Stimulated activated CD4-positive, alpha-beta T cell treated with anti-CD3 and anti-CD28 coated beads, Interleukin-1b, Interleukin-23, amount 100 ng/mL, for 24 hours (primary cell): ENCODE data around the gene WWC1.
"Not testable (repeated sequence)": the region's sequence is repeated elsewhere in the genome, so short reads cannot be mapped to it uniquely, and the experiment has no call there.

ENCODE experiments used
- DNase-seq, 4 experiments: peaks; one replicate each; pipeline ENCODE4 v3.0.0-alpha.2; 2020; ENCODE audit warnings: low read depth in 4 of 4, low spot score in 1 of 4

Gene WWC1

GRCh38 chr5:168332042-168332441 is 40.6 kb downstream of the WWC1 start:
- no peak for DNase-seq

GRCh38 chr5:168334280-168334679 is 42.8 kb downstream of the WWC1 start:
- DNase-seq = no peak

- no peak for DNase-seq
Observed at GRCh38 chr5:168334695-168335094, 43.2 kb downstream of the WWC1 start.

GRCh38 chr5:168337361-168337760 is 45.9 kb downstream of the WWC1 start:
- DNase-seq = no peak

- no peak for DNase-seq
Observed at GRCh38 chr5:168339109-168339771, 47.8 kb downstream of the WWC1 start.

GRCh38 chr5:168339772-168340140 is 48.3 kb downstream of the WWC1 start:
- not testable (repeated sequence) for DNase-seq

GRCh38 chr5:168340487-168340886 is 49.0 kb downstream of the WWC1 start:
- DNase-seq = no peak

GRCh38 chr5:168341178-168341577 is 49.7 kb downstream of the WWC1 start:
- DNase-seq = no peak

- no peak for DNase-seq
Observed at GRCh38 chr5:168342151-168342825, 50.8 kb downstream of the WWC1 start.

GRCh38 chr5:168342985-168343384 is 51.5 kb downstream of the WWC1 start:
- DNase-seq = no peak

- no peak for DNase-seq
Observed at GRCh38 chr5:168346417-168346816, 55.0 kb downstream of the WWC1 start.

GRCh38 chr5:168347368-168348083 is 56.1 kb downstream of the WWC1 start:
- no peak for DNase-seq

- no peak for DNase-seq
Observed at GRCh38 chr5:168348084-168348414, 56.6 kb downstream of the WWC1 start.

- no peak for DNase-seq
Observed at GRCh38 chr5:168350315-168350714, 58.9 kb downstream of the WWC1 start.

- DNase-seq = no peak
Observed at GRCh38 chr5:168353216-168353957, 61.9 kb downstream of the WWC1 start.

GRCh38 chr5:168354397-168354796 is 63.0 kb downstream of the WWC1 start:
- DNase-seq = no peak

- no peak for DNase-seq
Observed at GRCh38 chr5:168356171-168356570, 64.7 kb downstream of the WWC1 start.

- no peak for DNase-seq
Observed at GRCh38 chr5:168356592-168356991, 65.1 kb downstream of the WWC1 start.

GRCh38 chr5:168357876-168358275 is 66.4 kb downstream of the WWC1 start:
- no peak for DNase-seq

GRCh38 chr5:168359820-168360460 is 68.5 kb downstream of the WWC1 start:
- no peak for DNase-seq
